HepG2 (cell line): ENCODE measurements around the gene MAPK1. TPM values are rescaled to one million over a fixed set of nuclear protein-coding genes. Genes with fewer than 3 reads are reported as not detected.

Experiments
- DMTF1 ChIP-seq: sonication (generic); formaldehyde crosslinking; IDR thresholded peaks from 2 replicates; pipeline ENCODE4 v1.4.0; 2020; ENCODE audit warnings: mild to moderate bottlenecking, missing genetic modification reagents
- ETV6 ChIP-seq: sonication (generic); formaldehyde crosslinking; conservative IDR thresholded peaks from 2 replicates; pipeline ENCODE4 v1.4.0; 2020; ENCODE audit warnings: missing genetic modification reagents
- HCFC1 ChIP-seq: fragments of 150-350 bp; IDR thresholded peaks from 2 replicates; pipeline ENCODE4 v1.6.1; 2014; ENCODE audit warnings: low read depth, low read length
- HINFP ChIP-seq: sonication (generic); formaldehyde crosslinking; IDR thresholded peaks from 2 replicates; pipeline ENCODE4 v1.4.0; 2020; ENCODE audit warnings: low read depth, mild to moderate bottlenecking, missing genetic modification reagents
- KDM2A ChIP-seq: sonication (generic); formaldehyde crosslinking; IDR thresholded peaks from 2 replicates; pipeline ENCODE4 v1.4.0; 2020; ENCODE audit warnings: low read depth, missing genetic modification reagents, borderline replicate concordance
- NBN ChIP-seq: fragments of 450-650 bp; conservative IDR thresholded peaks from 2 replicates; pipeline ENCODE4 v1.6.1; 2017
- RXRB ChIP-seq: IDR thresholded peaks from 2 replicates; pipeline ENCODE4 v1.6.1; 2016; ENCODE audit warnings: borderline replicate concordance, missing genetic modification reagents, missing compliant biosample characterization
- SP2 ChIP-seq: sonication (generic); formaldehyde crosslinking; IDR thresholded peaks from 2 replicates; pipeline ENCODE4 v1.5.1; 2020; ENCODE audit warnings: mild to moderate bottlenecking, missing genetic modification reagents
- SRSF9 ChIP-seq: fragments of 200-400 bp; formaldehyde crosslinking; IDR thresholded peaks from 2 replicates; pipeline ENCODE4 v1.6.1; 2018; ENCODE audit warnings: borderline replicate concordance, mild to moderate bottlenecking, low read depth, low read length; ENCODE audit not compliant: insufficient read depth, poor library complexity, severe bottlenecking
- SSRP1 ChIP-seq: IDR thresholded peaks from 2 replicates; pipeline ENCODE4 v1.6.1; 2016; ENCODE audit warnings: control low read depth
- TOE1 ChIP-seq: sonication (generic); formaldehyde crosslinking; IDR thresholded peaks from 2 replicates; pipeline ENCODE4 v1.4.0; 2020; ENCODE audit warnings: mild to moderate bottlenecking, missing genetic modification reagents
- USF2 ChIP-seq, 2 experiments: sonication (generic) in 1 of 2; formaldehyde crosslinking in 1 of 2; IDR thresholded peaks; 2 replicates each; pipeline versions ENCODE4 v1.5.1 to v1.6.1; 2011 to 2020; ENCODE audit warnings: borderline replicate concordance in 1 of 2, low read depth in 1 of 2, low read length in 1 of 2, mild to moderate bottlenecking in 1 of 2, missing genetic modification reagents in 1 of 2, moderate library complexity in 1 of 2
- ZC3H4 ChIP-seq: sonication (generic); formaldehyde crosslinking; IDR thresholded peaks from 2 replicates; pipeline ENCODE4 v1.4.0; 2020; ENCODE audit warnings: missing genetic modification reagents, borderline replicate concordance
- ZEB1 ChIP-seq: IDR thresholded peaks from 2 replicates; pipeline ENCODE4 v1.6.1; 2012; ENCODE audit warnings: mild to moderate bottlenecking, low read depth, inconsistent platforms; ENCODE audit not compliant: insufficient replicate concordance
- ZNF24 ChIP-seq: fragments of 450-650 bp; IDR thresholded peaks from 2 replicates; pipeline ENCODE4 v1.6.1; 2017; ENCODE audit warnings: antibody characterized with exemption, mild to moderate bottlenecking
- ZNF282 ChIP-seq: fragments of 450-650 bp; IDR thresholded peaks from 2 replicates; pipeline ENCODE4 v1.6.1; 2018; ENCODE audit not compliant: partially characterized antibody
- ZNF543 ChIP-seq: sonication (generic); formaldehyde crosslinking; IDR thresholded peaks from 2 replicates; pipeline ENCODE4 v1.4.0; 2020; ENCODE audit warnings: mild to moderate bottlenecking, missing genetic modification reagents
- ZNF580 ChIP-seq: IDR thresholded peaks from 2 replicates; pipeline ENCODE4 v1.6.1; 2016; ENCODE audit warnings: low read depth, borderline replicate concordance
- ZNF589 ChIP-seq: sonication (generic); formaldehyde crosslinking; conservative IDR thresholded peaks from 2 replicates; pipeline ENCODE4 v1.8.0; 2022; ENCODE audit warnings: mild to moderate bottlenecking, moderate library complexity, missing genetic modification reagents
- ZNF710 ChIP-seq: sonication (generic); formaldehyde crosslinking; IDR thresholded peaks from 2 replicates; pipeline ENCODE4 v1.5.0; 2020; ENCODE audit warnings: mild to moderate bottlenecking, missing genetic modification reagents, borderline replicate concordance
- ZSCAN9 ChIP-seq: IDR thresholded peaks from 2 replicates; pipeline ENCODE4 v1.6.1; 2016; ENCODE audit warnings: borderline replicate concordance
- polyA plus RNA-seq, 8 experiments: library from polyadenylated mRNA; depleted of rRNA in 3 of 8; stranded (reverse) in 7 of 8; unstranded in 1 of 8; fragments of >200 nt; fragmentation: Illumina TruSeq in 4 of 8; extraction: Trizol in 4 of 8; gene quantifications; 2 replicates each; pipeline versions ENCODE4 v1.2.1 to v1.2.3, GENCODE V29; 2011 to 2016; ENCODE audit warnings: low read depth in 4 of 8, missing spikeins in 1 of 8, mixed read lengths in 1 of 8; ENCODE audit not compliant: insufficient read depth in 1 of 8
- total RNA-seq, 5 experiments: library from RNA; depleted of rRNA; stranded (reverse); fragments of >200 nt; fragmentation: Illumina TruSeq; extraction: Trizol; gene quantifications; 2 replicates each; pipeline ENCODE4 v1.2.3, GENCODE V29; 2016; ENCODE audit warnings: low read depth in 1 of 5

The MAPK1 gene
- total and polyA plus RNA-seq, 2 of the 13 experiments (the other 11 are each of a cell fraction or from before 2014, with no cell fraction given): 107 to 114 TPM

- TF ChIP-seq RXRB: peak; percentile 42; the same call in 1 of the 2 replicates
- no peak for TF ChIP-seq NBN
- TF ChIP-seq ZSCAN9: peak; percentile 64; the same call in 1 of the 2 replicates
- TF ChIP-seq KDM2A (CRISPR knock-in tag): peak; percentile 84
- peak; percentile 87; the same call in 1 of the 2 replicates for TF ChIP-seq ZNF580
- TF ChIP-seq TOE1 (CRISPR knock-in tag): peak; percentile 77; the same call in 1 of the 2 replicates
- TF ChIP-seq ZEB1: no peak
- TF ChIP-seq DMTF1 (CRISPR knock-in tag): no peak
- no peak for TF ChIP-seq HCFC1
- TF ChIP-seq HINFP (CRISPR knock-in tag): no peak
- no peak for TF ChIP-seq ZNF710 (CRISPR knock-in tag)
- no peak for TF ChIP-seq SSRP1 (CRISPR knock-in tag)
- TF ChIP-seq SP2 (CRISPR knock-in tag): peak; percentile 61; the same call in 1 of the 2 replicates
- no peak for TF ChIP-seq ZNF543 (CRISPR knock-in tag)
- TF ChIP-seq ZNF589 (CRISPR knock-in tag): peak; percentile 69
- no peak for TF ChIP-seq SRSF9
- peak; percentile 61 for TF ChIP-seq USF2 (IDR thresholded peaks at IDR 0.05; ENCODE audit: low read depth, low read length)
- TF ChIP-seq USF2 (CRISPR knock-in tag; IDR thresholded peaks at IDR 0.05; ENCODE audit: borderline replicate concordance): peak; percentile 80
- peak; percentile 43; the same call in 1 of the 2 replicates for TF ChIP-seq ETV6
- no peak for TF ChIP-seq ZNF24
- TF ChIP-seq ZNF282: no peak
- TF ChIP-seq ZC3H4: no peak
These were observed at the start of gene MAPK1 (continued) for GRCh38 chr22:21867528-21868266.
